ENCODE data around the gene TAS2R60.
"Not testable (repeated sequence)": the region's sequence is repeated elsewhere in the genome, so short reads cannot be mapped to it uniquely, and the experiment has no call there.

Gene TAS2R60

DNA sequence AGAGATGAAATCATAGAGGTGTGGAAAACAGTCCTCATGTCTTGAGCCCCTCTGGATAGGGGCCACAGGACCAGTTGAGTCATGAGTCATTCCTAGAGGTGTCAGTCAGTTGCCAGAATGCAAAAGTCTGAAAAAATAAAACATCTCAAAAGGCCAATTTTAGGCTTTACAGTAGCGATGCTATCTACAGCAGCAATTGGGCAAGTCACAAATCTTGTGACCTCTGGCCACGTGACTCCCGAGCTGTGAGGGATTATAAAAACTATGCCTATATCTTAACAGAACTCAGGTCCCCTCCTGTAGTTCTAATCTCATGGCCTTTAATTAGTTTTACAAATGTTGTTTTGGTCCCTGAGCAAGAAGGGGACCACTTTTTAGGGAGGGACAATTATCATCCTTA, 18.8 kb downstream of the TAS2R60 start:
- no peaks in the 10 kb centered on the region for H3K36me3 ChIP-seq (replicated peaks)
- no peaks in the 10 kb centered on the region for H3K27me3 ChIP-seq (replicated peaks)
- in situ Hi-C loops (cut with HindIII; ENCODE audit: low pct_ligation_motif_present, low sequenced_read_pairs): no loop called here
- no peak for DNase-seq
- H3K4me3 ChIP-seq (ENCODE audit: low read depth, low read length): no peak overlapping the region
- H3K27ac ChIP-seq: no peak overlapping the region
- TF ChIP-seq, protein P1, sequence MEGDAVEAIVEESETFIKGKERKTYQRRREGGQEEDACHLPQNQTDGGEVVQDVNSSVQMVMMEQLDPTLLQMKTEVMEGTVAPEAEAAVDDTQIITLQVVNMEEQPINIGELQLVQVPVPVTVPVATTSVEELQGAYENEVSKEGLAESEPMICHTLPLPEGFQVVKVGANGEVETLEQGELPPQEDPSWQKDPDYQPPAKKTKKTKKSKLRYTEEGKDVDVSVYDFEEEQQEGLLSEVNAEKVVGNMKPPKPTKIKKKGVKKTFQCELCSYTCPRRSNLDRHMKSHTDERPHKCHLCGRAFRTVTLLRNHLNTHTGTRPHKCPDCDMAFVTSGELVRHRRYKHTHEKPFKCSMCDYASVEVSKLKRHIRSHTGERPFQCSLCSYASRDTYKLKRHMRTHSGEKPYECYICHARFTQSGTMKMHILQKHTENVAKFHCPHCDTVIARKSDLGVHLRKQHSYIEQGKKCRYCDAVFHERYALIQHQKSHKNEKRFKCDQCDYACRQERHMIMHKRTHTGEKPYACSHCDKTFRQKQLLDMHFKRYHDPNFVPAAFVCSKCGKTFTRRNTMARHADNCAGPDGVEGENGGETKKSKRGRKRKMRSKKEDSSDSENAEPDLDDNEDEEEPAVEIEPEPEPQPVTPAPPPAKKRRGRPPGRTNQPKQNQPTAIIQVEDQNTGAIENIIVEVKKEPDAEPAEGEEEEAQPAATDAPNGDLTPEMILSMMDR (IDR thresholded peaks at IDR 0.05; ENCODE audit: low read depth, low read length, missing control alignments): no peak

DNA sequence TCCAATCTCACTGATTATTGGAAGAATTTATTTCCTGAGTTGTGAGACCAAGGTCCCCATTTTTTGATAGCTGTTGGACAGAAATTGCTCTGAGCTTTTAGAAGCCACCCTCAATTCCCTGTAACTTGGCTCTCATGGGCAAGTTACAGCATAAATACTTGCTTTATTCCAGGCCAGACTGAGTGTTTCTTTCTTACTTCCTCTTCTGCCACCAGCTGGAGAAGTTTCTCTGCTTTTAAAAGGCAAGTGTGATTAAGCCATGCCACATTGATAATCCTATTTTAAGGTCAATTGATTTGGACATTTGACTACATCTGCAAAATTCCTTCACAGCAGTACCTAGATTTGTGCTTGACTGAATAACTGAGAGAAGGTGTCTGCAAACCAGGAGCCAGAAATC, 20.3 kb downstream of the TAS2R60 start:
- in situ Hi-C loops (cut with HindIII; ENCODE audit: low pct_ligation_motif_present, low sequenced_read_pairs): no loop called here
- H3K27ac ChIP-seq: no peak overlapping the region
- TF ChIP-seq, protein P1 (IDR thresholded peaks at IDR 0.05; ENCODE audit: low read depth, low read length, missing control alignments): no peak

DNA sequence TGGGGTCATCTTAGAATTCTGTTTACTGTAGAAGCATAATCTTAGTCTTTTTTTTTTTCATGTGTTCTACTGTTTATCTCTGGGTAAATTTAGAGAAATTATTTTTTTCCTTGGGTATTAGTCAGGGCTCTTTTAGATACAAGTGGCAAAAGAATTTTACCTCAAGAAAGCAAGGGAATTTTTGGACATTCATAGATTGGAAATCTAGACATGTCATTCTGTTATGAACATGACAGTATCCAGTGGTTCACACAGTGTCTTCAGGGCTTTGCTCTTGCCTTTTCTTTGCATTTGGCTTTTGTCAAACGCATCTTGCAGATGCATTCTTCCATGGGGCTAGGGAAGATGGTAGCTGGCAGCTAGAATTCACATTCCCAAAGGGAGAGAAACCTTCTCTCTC, 20.7 kb downstream of the TAS2R60 start:
- Histone ChIP-seq H3K27me3 (replicated peaks) (no peaks in the 10 kb centered on the region), H3K27ac (no peak overlapping the region), H3K36me3 (replicated peaks) (no peaks in the 10 kb centered on the region), H3K4me3 (ENCODE audit: low read depth, low read length) (no peak overlapping the region)
- DNase-seq: no peak
- TF ChIP-seq, protein P1 (IDR thresholded peaks at IDR 0.05; ENCODE audit: low read depth, low read length, missing control alignments): no peak
- in situ Hi-C loops (cut with HindIII; ENCODE audit: low pct_ligation_motif_present, low sequenced_read_pairs): no loop called here

More for the DNA sequence above, 20.3 kb downstream of the TAS2R60 start:
- H3K36me3 ChIP-seq (replicated peaks): no peaks in the 10 kb centered on the region
- no peaks in the 10 kb centered on the region for H3K27me3 ChIP-seq (replicated peaks)
- DNase-seq: no peak
- no peak overlapping the region for H3K4me3 ChIP-seq (ENCODE audit: low read depth, low read length)

DNA sequence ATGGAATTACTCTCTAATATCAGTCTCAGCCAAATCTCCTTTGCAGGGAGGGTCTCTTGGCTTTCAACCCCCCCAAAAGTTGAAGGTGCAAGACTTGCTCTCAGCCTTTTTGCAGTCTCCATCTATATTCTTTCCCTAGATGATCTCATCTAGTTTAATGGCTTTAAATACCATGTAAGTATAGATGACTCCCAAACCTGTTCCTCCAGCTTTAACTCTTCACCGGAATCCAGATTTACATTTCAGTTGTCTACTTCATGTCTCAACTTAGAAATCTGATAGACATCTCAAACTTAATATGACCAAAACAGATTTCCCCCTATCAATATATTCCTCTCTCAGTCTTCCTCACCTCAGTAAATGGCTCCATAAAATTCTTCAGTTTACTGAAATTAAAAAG, 24.5 kb downstream of the TAS2R60 start:
- Histone ChIP-seq H3K27ac (no peak overlapping the region), H3K27me3 (replicated peaks) (no peaks in the 10 kb centered on the region), H3K4me3 (ENCODE audit: low read depth, low read length) (no peak overlapping the region), H3K36me3 (replicated peaks) (no peaks in the 10 kb centered on the region)
- in situ Hi-C loops (cut with HindIII; ENCODE audit: low pct_ligation_motif_present, low sequenced_read_pairs): no loop called here
- DNase-seq: no peak
- TF ChIP-seq, protein P1 (IDR thresholded peaks at IDR 0.05; ENCODE audit: low read depth, low read length, missing control alignments): no peak

DNA sequence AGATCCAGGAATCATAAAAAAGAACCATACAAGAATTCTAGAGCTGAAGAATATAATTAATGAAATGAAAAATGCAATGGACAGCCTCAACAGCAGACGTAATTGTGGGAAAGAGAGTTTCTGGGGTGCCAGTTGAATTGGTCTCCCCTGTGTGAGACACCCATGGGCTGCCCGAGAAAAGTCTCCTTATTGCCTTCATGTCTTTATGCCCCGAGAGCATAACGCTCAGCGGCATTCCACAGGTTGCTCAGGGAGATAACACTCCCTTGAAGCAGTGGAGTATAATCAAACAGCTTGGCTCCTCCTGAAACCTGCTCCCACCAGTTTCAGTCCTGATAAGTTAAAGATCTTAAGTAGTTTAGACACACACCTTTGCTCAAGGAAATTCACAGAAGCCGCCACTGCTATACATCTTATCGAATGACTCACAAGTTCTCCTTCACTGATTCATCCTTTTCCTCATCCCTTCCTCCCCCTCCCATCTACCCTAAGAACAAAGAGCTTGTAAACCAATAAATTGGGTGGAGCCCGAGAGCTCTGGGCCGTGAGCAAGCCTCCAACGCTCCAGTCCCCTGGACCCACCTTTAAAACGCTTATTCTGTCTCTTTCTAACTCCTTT, 28.9 kb downstream of the TAS2R60 start:
- H3K27ac ChIP-seq; H3K36me3 ChIP-seq (replicated peaks); H3K27me3 ChIP-seq (replicated peaks); in situ Hi-C loops (cut with HindIII; ENCODE audit: low pct_ligation_motif_present, low sequenced_read_pairs); H3K4me3 ChIP-seq (ENCODE audit: low read depth, low read length): not testable (repeated sequence)
- peak; percentile 44 for DNase-seq

DNA sequence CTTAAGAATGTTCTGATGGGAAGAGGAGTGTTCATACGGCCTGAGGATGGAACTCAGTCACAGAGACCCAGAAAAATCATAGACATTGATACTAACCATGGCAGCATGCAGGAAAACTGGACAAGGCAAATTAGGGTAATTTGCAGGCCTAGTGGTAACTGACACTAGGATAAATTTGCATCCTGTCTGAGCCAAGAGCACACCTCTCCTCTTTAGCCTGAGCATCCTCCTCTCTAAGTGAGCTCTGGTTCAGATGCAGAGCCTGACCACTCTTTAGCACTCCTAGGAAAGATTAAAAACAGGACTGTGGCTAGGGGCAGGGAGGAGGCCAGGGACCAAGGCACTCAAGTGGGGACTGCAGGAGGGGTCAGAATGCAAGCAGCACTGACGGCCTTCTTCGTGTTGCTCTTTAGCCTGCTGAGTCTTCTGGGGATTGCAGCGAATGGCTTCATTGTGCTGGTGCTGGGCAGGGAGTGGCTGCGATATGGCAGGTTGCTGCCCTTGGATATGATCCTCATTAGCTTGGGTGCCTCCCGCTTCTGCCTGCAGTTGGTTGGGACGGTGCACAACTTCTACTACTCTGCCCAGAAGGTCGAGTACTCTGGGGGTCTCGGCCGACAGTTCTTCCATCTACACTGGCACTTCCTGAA, 34.4 kb downstream of the TAS2R60 start, which contains the start of gene TAS2R41:
TSS of gene TAS2R41 (plus strand) at position 373 of the 650 bp plus-strand sequence. CDS start at position 373, 0 bp downstream.
- DNase-seq: no peak
- in situ Hi-C loops (cut with HindIII; ENCODE audit: low pct_ligation_motif_present, low sequenced_read_pairs): no loop called here
- H3K27me3 ChIP-seq (replicated peaks): no peaks in the 10 kb centered on the region
- H3K4me3 ChIP-seq (ENCODE audit: low read depth, low read length): no peak within 1 kb of the TSS
- no peak within 1 kb of the TSS for H3K27ac ChIP-seq
- H3K36me3 ChIP-seq (replicated peaks): no peaks in the 10 kb centered on the region
- TF ChIP-seq, protein P1 (IDR thresholded peaks at IDR 0.05; ENCODE audit: low read depth, low read length, missing control alignments): no peak

All from brain microvascular endothelial cell (primary cell).